Activated CD4-positive, alpha-beta T cell treated with anti-CD3 and anti-CD28 coated beads, Interleukin-2, amount 10 ng/mL, durations not matched to agents 24 days and 14 days (primary cell): ENCODE results near the gene PGA5. TPM values are rescaled to one million over a fixed set of nuclear protein-coding genes. Genes with fewer than 3 reads are reported as not detected.
A peak's percentile ranks its signal among the peaks of the same experiment; 100 is the strongest.

Experiments used
- DNase-seq: peaks from one replicate; pipeline ENCODE4 v3.0.0; 2022
- H3K27ac Mint-ChIP-seq: one replicate; pipeline ENCODE4 v1.8.0; 2022; ENCODE audit warnings: mild to moderate bottlenecking, mixed read lengths
- H3K27me3 Mint-ChIP-seq: one replicate; pipeline ENCODE4 v1.8.0; 2022; ENCODE audit warnings: mixed read lengths
- H3K36me3 Mint-ChIP-seq: one replicate; pipeline ENCODE4 v1.8.0; 2022; ENCODE audit warnings: low read depth, mild to moderate bottlenecking, mixed read lengths
- H3K4me1 Mint-ChIP-seq: one replicate; pipeline ENCODE4 v1.8.0; 2021; ENCODE audit warnings: mixed read lengths
- H3K4me3 Mint-ChIP-seq: one replicate; pipeline ENCODE4 v1.8.0; 2022; ENCODE audit warnings: mild to moderate bottlenecking, moderate library complexity, mixed read lengths
- H3K9me3 Mint-ChIP-seq: one replicate; pipeline ENCODE4 v1.8.0; 2021; ENCODE audit warnings: mixed read lengths
- intact Hi-C: fragments of 100-400 bp; cut with micrococcal nuclease; formaldehyde crosslinking; loops from one replicate; pipeline ENCODE4 v1.15.1; 2023
- total RNA-seq: library from RNA; stranded (reverse); gene quantifications from 2 replicates; pipeline ENCODE4 v1.2.3, GENCODE V29; 2022

PGA5 gene
- total RNA-seq, 1 donor from 2014 or later = not detected

- no peaks in the 10 kb centered on the region for H3K9me3 Mint-ChIP-seq
- H3K4me3 Mint-ChIP-seq = no peak overlapping the region
- no peaks in the 10 kb centered on the region for H3K36me3 Mint-ChIP-seq
- no peaks in the 10 kb centered on the region for H3K27me3 Mint-ChIP-seq
- peaks cover 2% of the 10 kb centered on the region for H3K4me1 Mint-ChIP-seq
- H3K27ac Mint-ChIP-seq = no peak overlapping the region
- no peak for DNase-seq
- intact Hi-C loops = no loop called here
Measured at GRCh38 chr11:61266602-61267001, 25.6 kb downstream of the PGA5 start.

GRCh38 chr11:61267437-61267841 is 26.5 kb downstream of the PGA5 start:
- H3K27ac Mint-ChIP-seq = no peak overlapping the region
- DNase-seq = no peak
- no peaks in the 10 kb centered on the region for H3K9me3 Mint-ChIP-seq
- intact Hi-C loops = no loop called here
- H3K4me3 Mint-ChIP-seq = no peak overlapping the region
- H3K4me1 Mint-ChIP-seq = peaks cover 2% of the 10 kb centered on the region
- no peaks in the 10 kb centered on the region for H3K36me3 Mint-ChIP-seq
- no peaks in the 10 kb centered on the region for H3K27me3 Mint-ChIP-seq

- Mint-ChIP-seq H3K27ac (no peak overlapping the region), H3K4me1 (peaks cover 2% of the 10 kb centered on the region), H3K4me3 (no peak overlapping the region), H3K36me3 (no peaks in the 10 kb centered on the region), H3K9me3 (no peaks in the 10 kb centered on the region), H3K27me3 (no peaks in the 10 kb centered on the region)
- intact Hi-C loops = no loop called here
- DNase-seq = no peak
Measured at GRCh38 chr11:61268588-61269250, 27.7 kb downstream of the PGA5 start.

- H3K27me3 Mint-ChIP-seq = no peaks in the 10 kb centered on the region
- peak overlapping the region; percentile 34 for H3K27ac Mint-ChIP-seq
- H3K9me3 Mint-ChIP-seq = no peaks in the 10 kb centered on the region
- DNase-seq = peak; percentile 67
- no peaks in the 10 kb centered on the region for H3K36me3 Mint-ChIP-seq
- peaks cover 2% of the 10 kb centered on the region for H3K4me1 Mint-ChIP-seq
- intact Hi-C loops = no loop called here
- no peak overlapping the region for H3K4me3 Mint-ChIP-seq
Measured at GRCh38 chr11:61270354-61271076, 29.5 kb downstream of the PGA5 start.

- intact Hi-C loops = no loop called here
- Mint-ChIP-seq H3K4me3 (no peak overlapping the region), H3K4me1 (peaks cover 2% of the 10 kb centered on the region), H3K27me3 (no peaks in the 10 kb centered on the region), H3K27ac (no peak overlapping the region), H3K36me3 (no peaks in the 10 kb centered on the region), H3K9me3 (no peaks in the 10 kb centered on the region)
- DNase-seq = no peak
Measured at GRCh38 chr11:61272731-61273130, 31.8 kb downstream of the PGA5 start.

- Mint-ChIP-seq H3K27ac (no peak overlapping the region), H3K4me3 (no peak overlapping the region), H3K27me3 (no peaks in the 10 kb centered on the region), H3K36me3 (no peaks in the 10 kb centered on the region), H3K4me1 (peaks cover 2% of the 10 kb centered on the region), H3K9me3 (no peaks in the 10 kb centered on the region)
- DNase-seq = no peak
- intact Hi-C loops = no loop called here
Measured at GRCh38 chr11:61273178-61274078, 32.5 kb downstream of the PGA5 start.

- Mint-ChIP-seq H3K27me3 (no peaks in the 10 kb centered on the region), H3K4me1 (peaks cover 2% of the 10 kb centered on the region), H3K36me3 (no peaks in the 10 kb centered on the region), H3K9me3 (no peaks in the 10 kb centered on the region), H3K4me3 (no peak overlapping the region), H3K27ac (no peak overlapping the region)
- intact Hi-C loops = no loop called here
- no peak for DNase-seq
Measured at GRCh38 chr11:61274084-61274483, 33.1 kb downstream of the PGA5 start.

- Mint-ChIP-seq H3K36me3 (no peaks in the 10 kb centered on the region), H3K27ac (no peak overlapping the region), H3K9me3 (no peaks in the 10 kb centered on the region), H3K27me3 (no peaks in the 10 kb centered on the region), H3K4me3 (no peak overlapping the region), H3K4me1 (peaks cover under 1% of the 10 kb centered on the region)
- DNase-seq = no peak
- intact Hi-C loops = no loop called here
Measured at GRCh38 chr11:61275191-61275590, 34.2 kb downstream of the PGA5 start.

GRCh38 chr11:61277186-61278000 is 36.4 kb downstream of the PGA5 start:
- DNase-seq = no peak
- H3K9me3 Mint-ChIP-seq = no peaks in the 10 kb centered on the region
- H3K4me3 Mint-ChIP-seq = no peak overlapping the region
- H3K27me3 Mint-ChIP-seq = no peaks in the 10 kb centered on the region
- H3K36me3 Mint-ChIP-seq = no peaks in the 10 kb centered on the region
- no peak overlapping the region for H3K27ac Mint-ChIP-seq
- intact Hi-C loops = no loop called here
- H3K4me1 Mint-ChIP-seq = peaks cover 2% of the 10 kb centered on the region

GRCh38 chr11:61278001-61278470 is 37.1 kb downstream of the PGA5 start:
- Mint-ChIP-seq H3K9me3 (no peaks in the 10 kb centered on the region), H3K4me1 (peaks cover 2% of the 10 kb centered on the region), H3K27ac (no peak overlapping the region), H3K4me3 (no peak overlapping the region), H3K27me3 (no peaks in the 10 kb centered on the region), H3K36me3 (no peaks in the 10 kb centered on the region)
- no peak for DNase-seq
- intact Hi-C loops = no loop called here

- Mint-ChIP-seq H3K9me3 (no peaks in the 10 kb centered on the region), H3K27ac (no peak overlapping the region), H3K36me3 (peaks cover 2% of the 10 kb centered on the region), H3K4me1 (peaks cover 2% of the 10 kb centered on the region), H3K27me3 (no peaks in the 10 kb centered on the region), H3K4me3 (no peak overlapping the region)
- no peak for DNase-seq
- intact Hi-C loops = no loop called here
Measured at GRCh38 chr11:61279934-61280659, 39.1 kb downstream of the PGA5 start.

GRCh38 chr11:61280883-61281580 is 40.1 kb downstream of the PGA5 start:
- H3K27me3 Mint-ChIP-seq = no peaks in the 10 kb centered on the region
- intact Hi-C loops = no loop called here

More at GRCh38 chr11:61280883-61281580, 40.1 kb downstream of the PGA5 start:
- Mint-ChIP-seq H3K9me3 (no peaks in the 10 kb centered on the region), H3K27ac (no peak overlapping the region), H3K36me3 (peaks cover 6% of the 10 kb centered on the region), H3K4me3 (no peak overlapping the region), H3K4me1 (peaks cover 2% of the 10 kb centered on the region)
- DNase-seq = no peak
